ENCODE results near the gene DOCK10. TPM values are rescaled to one million over a fixed set of nuclear protein-coding genes. Genes with fewer than 3 reads are reported as not detected.

Gene DOCK10
- total and polyA plus RNA-seq, 2 donors (not counting 1 experiment from before 2014, with no cell fraction given), result 20.8 to 26.3 TPM

DNA sequence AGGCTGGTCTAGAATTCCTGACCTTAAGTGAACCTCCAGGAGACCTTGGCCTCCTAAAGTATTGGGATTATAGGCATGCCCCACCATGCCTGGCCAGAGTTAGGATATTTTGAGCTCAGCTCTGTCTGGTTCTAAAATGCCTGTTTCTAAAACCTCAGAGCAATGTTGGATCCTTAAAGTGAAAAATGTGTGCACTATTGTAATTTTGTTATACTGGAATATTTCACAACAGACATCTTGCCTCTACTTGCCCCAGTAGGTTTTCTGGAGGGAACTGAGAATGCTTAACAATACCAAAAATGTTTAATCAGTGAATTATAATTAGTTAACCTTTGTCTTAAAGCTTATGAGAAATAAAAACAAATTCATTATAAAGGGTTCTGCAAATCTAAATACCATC is 181.5 kb downstream of the DOCK10 start:
- Histone ChIP-seq H4K20me1 (ENCODE audit: control insufficient read depth, extremely low read depth, insufficient read depth, low read length) (no peaks in the 10 kb centered on the region), H3K4me2 (ENCODE audit: extremely low read depth, insufficient read depth, low read length) (no peak overlapping the region), H3K4me3 (replicated peaks in 1 of 4; ENCODE audit: control extremely low read depth in 1 of 4, insufficient read depth in 1 of 4, low read depth in 3 of 4, low read length in 4 of 4) (no peak overlapping the region), H3K79me2 (ENCODE audit: control insufficient read depth, insufficient read depth, low read length) (no peaks in the 10 kb centered on the region), H3K4me1 (ENCODE audit: control insufficient read depth, extremely low read depth, insufficient read depth, low read length) (no peaks in the 10 kb centered on the region), H3K36me3 (ENCODE audit: control insufficient read depth, insufficient read depth, low read length) (no peaks in the 10 kb centered on the region), H3K27ac (ENCODE audit: insufficient read depth, low read length) (no peak overlapping the region), H2AFZ (ENCODE audit: low read length) (no peak overlapping the region), H3K9me3 (ENCODE audit: control insufficient read depth, insufficient read depth, low read depth, low read length) (no peaks in the 10 kb centered on the region), H3K27me3 (ENCODE audit: control insufficient read depth, insufficient read depth, low read length) (no peaks in the 10 kb centered on the region), H3K9ac (ENCODE audit: insufficient read depth, low read length) (no peak overlapping the region)
- TF ChIP-seq EZH2 (IDR thresholded peaks at IDR 0.05; ENCODE audit: low read length, missing control alignments), result no peak
- TF ChIP-seq, protein P1, sequence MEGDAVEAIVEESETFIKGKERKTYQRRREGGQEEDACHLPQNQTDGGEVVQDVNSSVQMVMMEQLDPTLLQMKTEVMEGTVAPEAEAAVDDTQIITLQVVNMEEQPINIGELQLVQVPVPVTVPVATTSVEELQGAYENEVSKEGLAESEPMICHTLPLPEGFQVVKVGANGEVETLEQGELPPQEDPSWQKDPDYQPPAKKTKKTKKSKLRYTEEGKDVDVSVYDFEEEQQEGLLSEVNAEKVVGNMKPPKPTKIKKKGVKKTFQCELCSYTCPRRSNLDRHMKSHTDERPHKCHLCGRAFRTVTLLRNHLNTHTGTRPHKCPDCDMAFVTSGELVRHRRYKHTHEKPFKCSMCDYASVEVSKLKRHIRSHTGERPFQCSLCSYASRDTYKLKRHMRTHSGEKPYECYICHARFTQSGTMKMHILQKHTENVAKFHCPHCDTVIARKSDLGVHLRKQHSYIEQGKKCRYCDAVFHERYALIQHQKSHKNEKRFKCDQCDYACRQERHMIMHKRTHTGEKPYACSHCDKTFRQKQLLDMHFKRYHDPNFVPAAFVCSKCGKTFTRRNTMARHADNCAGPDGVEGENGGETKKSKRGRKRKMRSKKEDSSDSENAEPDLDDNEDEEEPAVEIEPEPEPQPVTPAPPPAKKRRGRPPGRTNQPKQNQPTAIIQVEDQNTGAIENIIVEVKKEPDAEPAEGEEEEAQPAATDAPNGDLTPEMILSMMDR (conservative IDR thresholded peaks at IDR 0.05 in 1 of 2, IDR thresholded peaks at IDR 0.05 in 1 of 2; ENCODE audit: low read depth in 1 of 2, low read length in 2 of 2), result no peak
- no peak for DNase-seq (ENCODE audit: low read depth in 2 of 2)

- no peak for DNase-seq (ENCODE audit: low read depth in 2 of 2)
- Histone ChIP-seq H3K4me3 (replicated peaks in 1 of 4; ENCODE audit: control extremely low read depth in 1 of 4, insufficient read depth in 1 of 4, low read depth in 3 of 4, low read length in 4 of 4) (no peak overlapping the region), H3K36me3 (ENCODE audit: control insufficient read depth, insufficient read depth, low read length) (no peaks in the 10 kb centered on the region)
These were observed 190.5 kb downstream of the DOCK10 start for GRCh38 chr2:224851811-224852210.

DNA sequence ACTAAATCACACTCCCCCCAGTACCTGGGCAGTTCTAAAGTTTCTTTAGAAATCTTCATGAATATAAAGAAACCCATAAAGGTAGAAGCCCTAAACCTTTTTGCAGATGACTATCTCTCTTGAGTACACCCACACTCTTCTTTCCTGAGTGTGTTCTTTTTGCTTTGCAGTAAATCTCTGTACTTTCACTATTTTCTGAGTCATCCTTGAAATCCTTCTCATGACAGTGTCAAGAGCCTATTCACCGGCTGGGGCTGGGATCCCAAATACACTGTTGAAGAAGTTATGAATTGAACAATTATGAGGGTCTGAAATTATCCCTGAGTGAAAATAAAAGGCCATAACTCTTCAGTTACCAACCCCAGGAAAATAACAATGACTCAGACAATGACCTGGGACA is 192.2 kb downstream of the DOCK10 start:
- no peak overlapping the region for H3K4me2 ChIP-seq (ENCODE audit: extremely low read depth, insufficient read depth, low read length)
- no peaks in the 10 kb centered on the region for H4K20me1 ChIP-seq (ENCODE audit: control insufficient read depth, extremely low read depth, insufficient read depth, low read length)
- H3K36me3 ChIP-seq (ENCODE audit: control insufficient read depth, insufficient read depth, low read length), result peaks cover 3% of the 10 kb centered on the region
- H3K9me3 ChIP-seq (ENCODE audit: control insufficient read depth, insufficient read depth, low read depth, low read length), result no peaks in the 10 kb centered on the region
- no peaks in the 10 kb centered on the region for H3K27me3 ChIP-seq (ENCODE audit: control insufficient read depth, insufficient read depth, low read length)
- peak in 1 of 2 donors; percentile 52 for DNase-seq (ENCODE audit: low read depth in 2 of 2)
- H2AFZ ChIP-seq (ENCODE audit: low read length), result no peak overlapping the region
- no peaks in the 10 kb centered on the region for H3K79me2 ChIP-seq (ENCODE audit: control insufficient read depth, insufficient read depth, low read length)
- TF ChIP-seq EZH2 (IDR thresholded peaks at IDR 0.05; ENCODE audit: low read length, missing control alignments), result no peak
- TF ChIP-seq, protein P1 (conservative IDR thresholded peaks at IDR 0.05 in 1 of 2, IDR thresholded peaks at IDR 0.05 in 1 of 2; ENCODE audit: low read depth in 1 of 2, low read length in 2 of 2), result no peak
- no peak overlapping the region for H3K27ac ChIP-seq (ENCODE audit: insufficient read depth, low read length)
- no peak overlapping the region for H3K9ac ChIP-seq (ENCODE audit: insufficient read depth, low read length)
- H3K4me1 ChIP-seq (ENCODE audit: control insufficient read depth, extremely low read depth, insufficient read depth, low read length), result no peaks in the 10 kb centered on the region
- H3K4me3 ChIP-seq (replicated peaks in 1 of 4; ENCODE audit: control extremely low read depth in 1 of 4, insufficient read depth in 1 of 4, low read depth in 3 of 4, low read length in 4 of 4), result no peak overlapping the region

More at GRCh38 chr2:224851811-224852210, 190.5 kb downstream of the DOCK10 start:
- TF ChIP-seq EZH2 (IDR thresholded peaks at IDR 0.05; ENCODE audit: low read length, missing control alignments), result no peak
- TF ChIP-seq, protein P1 (conservative IDR thresholded peaks at IDR 0.05 in 1 of 2, IDR thresholded peaks at IDR 0.05 in 1 of 2; ENCODE audit: low read depth in 1 of 2, low read length in 2 of 2), result no peak
- Histone ChIP-seq H3K4me2 (ENCODE audit: extremely low read depth, insufficient read depth, low read length) (no peak overlapping the region), H4K20me1 (ENCODE audit: control insufficient read depth, extremely low read depth, insufficient read depth, low read length) (no peaks in the 10 kb centered on the region), H3K4me1 (ENCODE audit: control insufficient read depth, extremely low read depth, insufficient read depth, low read length) (no peaks in the 10 kb centered on the region), H2AFZ (ENCODE audit: low read length) (no peak overlapping the region), H3K9ac (ENCODE audit: insufficient read depth, low read length) (no peak overlapping the region), H3K79me2 (ENCODE audit: control insufficient read depth, insufficient read depth, low read length) (no peaks in the 10 kb centered on the region), H3K27ac (ENCODE audit: insufficient read depth, low read length) (no peak overlapping the region), H3K27me3 (ENCODE audit: control insufficient read depth, insufficient read depth, low read length) (no peaks in the 10 kb centered on the region), H3K9me3 (ENCODE audit: control insufficient read depth, insufficient read depth, low read depth, low read length) (no peaks in the 10 kb centered on the region)
